ENCODE data around the gene KANSL1.

DNA sequence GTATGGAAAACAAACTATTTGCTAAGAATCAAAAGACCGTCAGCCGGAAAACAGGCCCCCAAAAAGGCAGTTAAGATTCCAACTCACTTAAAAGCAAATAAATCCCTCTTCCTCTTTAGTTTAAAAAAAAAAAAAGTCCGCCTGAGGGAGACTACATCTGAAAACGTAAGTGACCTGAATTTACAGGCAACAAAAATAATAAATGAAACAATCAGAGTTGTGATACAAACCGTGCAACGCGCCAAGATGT lies 1.1 kb downstream of the KANSL1 start:
- TF ChIP-seq CTCF (IDR thresholded peaks at IDR 0.05; ENCODE audit: poor library complexity) = no peak
- no peak for TF ChIP-seq EZH2phosphoT487 (IDR thresholded peaks at IDR 0.05; ENCODE audit: low read depth, severe bottlenecking, unreplicated experiment)
- no peak for TF ChIP-seq EZH2 (IDR thresholded peaks at IDR 0.05; ENCODE audit: borderline replicate concordance)

All from hepatocyte (in vitro differentiated cells).